PC-9 (cell line): Measurements from ENCODE around the gene TMA7B. TPM values are rescaled to one million over a fixed set of nuclear protein-coding genes. Genes with fewer than 3 reads are reported as not detected.

ENCODE experiments used
- BruUV-seq: library from RNA; stranded (reverse); fragments of 400-500 nt; replicated peaks from 2 replicates; lab custom pipeline; 2021; lab: Mats Ljungman, UMichigan
- CTCF ChIA-PET: fragments of 300-600 bp; sonication (Branson Sonifier 250); formaldehyde crosslinking; loops from one replicate; lab custom pipeline; 2022; ENCODE audit warnings: antibody characterized with exemption; lab: Charles Lee
- POLR2A ChIA-PET: fragments of 300-600 bp; sonication (Branson Sonifier 250); formaldehyde crosslinking; loops from one replicate; lab custom pipeline; 2022; ENCODE audit warnings: antibody characterized with exemption; ENCODE audit not compliant: unreplicated experiment; lab: Charles Lee
- DNase-seq, 2 experiments: peaks; one replicate each; pipeline versions ENCODE4 v3.0.0 to v3.0.0-alpha.2; 2015 to 2022; ENCODE audit warnings: mixed read lengths in 1 of 2
- H2AFZ ChIP-seq: fragments of 200-600 bp; sonication (generic); 2 replicates; pipeline ENCODE4 v1.8.1; 2017; ENCODE audit warnings: antibody characterized with exemption
- H3F3A ChIP-seq: fragments of 200-600 bp; sonication (generic); 2 replicates; pipeline ENCODE4 v1.8.1; 2017; ENCODE audit warnings: antibody characterized with exemption, mild to moderate bottlenecking, low read depth; ENCODE audit not compliant: insufficient read depth
- H3K27ac ChIP-seq: fragments of 200-600 bp; sonication (generic); 2 replicates; pipeline ENCODE4 v1.6.1; 2016; ENCODE audit warnings: mixed run types
- H3K27me3 ChIP-seq: fragments of 200-600 bp; sonication (generic); 2 replicates; pipeline ENCODE4 v1.6.1; 2016; ENCODE audit warnings: low read depth, mixed run types; ENCODE audit not compliant: insufficient read depth
- H3K36me3 ChIP-seq: fragments of 200-600 bp; sonication (generic); 2 replicates; pipeline ENCODE4 v1.6.1; 2016; ENCODE audit warnings: low read depth, mixed run types
- H3K4me1 ChIP-seq: fragments of 200-600 bp; sonication (generic); replicated peaks from 2 replicates; pipeline ENCODE4 v1.6.1; 2016; ENCODE audit warnings: mixed run types; ENCODE audit not compliant: insufficient read depth
- H3K4me2 ChIP-seq: fragments of 200-600 bp; sonication (generic); 2 replicates; pipeline ENCODE4 v1.6.1; 2017; ENCODE audit warnings: mixed run types
- H3K4me3 ChIP-seq: fragments of 200-600 bp; sonication (generic); 2 replicates; pipeline ENCODE4 v1.6.1; 2016; ENCODE audit warnings: mixed run types
- H3K79me2 ChIP-seq: fragments of 200-600 bp; sonication (generic); 2 replicates; pipeline ENCODE4 v1.6.1; 2017; ENCODE audit warnings: low read depth, mixed run types
- H3K9me2 ChIP-seq: fragments of 200-600 bp; sonication (generic); 2 replicates; pipeline ENCODE4 v1.8.1; 2017; ENCODE audit warnings: mild to moderate bottlenecking; ENCODE audit not compliant: insufficient read depth
- H3K9me3 ChIP-seq: fragments of 200-600 bp; sonication (generic); 2 replicates; pipeline ENCODE4 v1.8.1; 2016; ENCODE audit warnings: low read depth; ENCODE audit not compliant: insufficient read depth
- H4K20me1 ChIP-seq: fragments of 200-600 bp; sonication (generic); 2 replicates; pipeline ENCODE4 v1.8.1; 2017; ENCODE audit not compliant: insufficient read depth
- EZH2 ChIP-seq: fragments of 200-600 bp; sonication (generic); IDR thresholded peaks from 2 replicates; pipeline ENCODE4 v1.8.0; 2017; ENCODE audit warnings: antibody characterized with exemption, low read depth
- intact Hi-C: fragments of 100-400 bp; cut with micrococcal nuclease; formaldehyde crosslinking; loops from one replicate; pipeline ENCODE4 v1.10.0; 2022; ENCODE audit not compliant: unreplicated experiment
- total RNA-seq: library from RNA; stranded (reverse); gene quantifications from 2 replicates; pipeline ENCODE4 v1.2.3, GENCODE V29; 2021
- TF ChIP-seq, protein P1 (sequence below): fragments of 200-600 bp; sonication (generic); conservative IDR thresholded peaks from 2 replicates; pipeline ENCODE4 v1.6.1; 2017; ENCODE audit warnings: mixed run types, antibody characterized with exemption, mild to moderate bottlenecking, moderate library complexity

The TMA7B gene
- total RNA-seq, 1 experiment from 2014 or later: not detected

DNA sequence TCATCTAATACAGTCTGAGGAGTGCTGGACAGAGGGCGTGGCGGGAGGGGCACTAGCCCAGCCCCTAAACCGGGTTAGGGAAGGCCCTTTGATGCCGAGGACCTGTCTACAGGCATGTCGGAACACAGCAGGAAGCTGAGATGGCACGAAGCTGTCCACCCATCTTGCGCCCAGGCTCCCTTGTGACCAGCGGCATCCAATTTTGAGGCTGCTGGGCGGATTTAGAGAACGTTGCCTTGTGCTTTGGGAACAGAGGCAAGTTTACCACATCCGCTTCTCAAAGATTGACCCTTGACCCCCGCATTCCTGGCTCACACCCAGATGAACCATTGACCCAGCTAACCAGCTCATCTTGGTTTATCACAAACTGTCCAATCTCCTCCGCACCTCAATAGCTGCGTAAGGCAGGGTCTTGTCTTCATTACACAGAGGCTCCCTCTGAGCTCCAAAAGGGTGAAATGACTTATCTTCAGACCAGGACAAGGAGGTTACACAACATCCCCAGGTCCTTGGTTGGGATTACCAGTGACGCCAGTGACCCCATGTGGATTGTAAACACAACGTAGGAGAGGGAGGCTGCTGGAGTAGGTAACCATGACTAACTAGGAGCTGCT, 39.1 kb downstream of the TMA7B start:
- Histone ChIP-seq H3K36me3 (no peaks in the 10 kb centered on the region), H3K79me2 (no peaks in the 10 kb centered on the region), H4K20me1 (no peaks in the 10 kb centered on the region), H3K27me3 (peaks cover 2% of the 10 kb centered on the region; the same call in 1 of the 2 replicates), H2AFZ (no peak overlapping the region), H3K4me3 (no peak overlapping the region), H3K27ac (no peak overlapping the region), H3K4me2 (no peak overlapping the region), H3K9me3 (no peaks in the 10 kb centered on the region), H3K9me2 (no peaks in the 10 kb centered on the region), H3F3A (peaks cover 17% of the 10 kb centered on the region; the same call in 1 of the 2 replicates), H3K4me1 (peaks cover 47% of the 10 kb centered on the region)
- no peak for TF ChIP-seq EZH2
- TF ChIP-seq, protein P1, sequence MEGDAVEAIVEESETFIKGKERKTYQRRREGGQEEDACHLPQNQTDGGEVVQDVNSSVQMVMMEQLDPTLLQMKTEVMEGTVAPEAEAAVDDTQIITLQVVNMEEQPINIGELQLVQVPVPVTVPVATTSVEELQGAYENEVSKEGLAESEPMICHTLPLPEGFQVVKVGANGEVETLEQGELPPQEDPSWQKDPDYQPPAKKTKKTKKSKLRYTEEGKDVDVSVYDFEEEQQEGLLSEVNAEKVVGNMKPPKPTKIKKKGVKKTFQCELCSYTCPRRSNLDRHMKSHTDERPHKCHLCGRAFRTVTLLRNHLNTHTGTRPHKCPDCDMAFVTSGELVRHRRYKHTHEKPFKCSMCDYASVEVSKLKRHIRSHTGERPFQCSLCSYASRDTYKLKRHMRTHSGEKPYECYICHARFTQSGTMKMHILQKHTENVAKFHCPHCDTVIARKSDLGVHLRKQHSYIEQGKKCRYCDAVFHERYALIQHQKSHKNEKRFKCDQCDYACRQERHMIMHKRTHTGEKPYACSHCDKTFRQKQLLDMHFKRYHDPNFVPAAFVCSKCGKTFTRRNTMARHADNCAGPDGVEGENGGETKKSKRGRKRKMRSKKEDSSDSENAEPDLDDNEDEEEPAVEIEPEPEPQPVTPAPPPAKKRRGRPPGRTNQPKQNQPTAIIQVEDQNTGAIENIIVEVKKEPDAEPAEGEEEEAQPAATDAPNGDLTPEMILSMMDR: no peak
- DNase-seq: peak in 1 of 2 experiments; percentile 39
- intact Hi-C loops: no loop called here
- POLR2A ChIA-PET: interaction anchor here (0.5 to 0.7 kb wide), 3 partner anchors 19 to 345 kb away, joined by 3 to 4 read pairs (median 3); no protein-coding TSS in a partner anchor
- CTCF ChIA-PET: no interaction called here
- BruUV-seq: no TSS peak

DNA sequence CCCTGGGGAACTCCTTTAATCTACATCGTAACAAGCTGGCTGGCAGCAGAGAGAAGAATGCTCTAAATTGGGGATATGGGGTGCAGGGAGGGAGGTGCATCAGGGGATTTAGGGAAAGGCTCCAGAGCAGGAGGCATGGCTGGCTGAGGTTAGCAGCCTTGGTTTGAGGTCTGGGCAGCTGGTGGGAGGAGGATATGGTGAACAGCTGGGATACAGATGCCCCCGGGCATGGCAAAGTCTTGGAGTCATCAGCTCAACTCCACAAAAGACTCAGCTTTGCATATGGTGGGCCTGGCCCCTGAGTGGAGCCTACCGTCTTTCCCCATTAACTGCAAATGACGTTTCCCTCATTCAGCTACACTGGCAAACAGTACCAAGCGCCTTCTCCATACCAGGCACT, 40.0 kb downstream of the TMA7B start:
- intact Hi-C loops: no loop called here
- TF ChIP-seq, protein P1: no peak
- no peak for TF ChIP-seq EZH2
- Histone ChIP-seq H3K4me3 (no peak overlapping the region), H4K20me1 (no peaks in the 10 kb centered on the region), H3F3A (peaks cover 17% of the 10 kb centered on the region; the same call in 1 of the 2 replicates), H3K27ac (no peak overlapping the region), H3K9me2 (no peaks in the 10 kb centered on the region), H3K4me1 (peaks cover 47% of the 10 kb centered on the region), H3K36me3 (no peaks in the 10 kb centered on the region), H3K27me3 (no peaks in the 10 kb centered on the region), H3K4me2 (no peak overlapping the region), H3K9me3 (no peaks in the 10 kb centered on the region), H2AFZ (no peak overlapping the region), H3K79me2 (no peaks in the 10 kb centered on the region)
- ChIA-PET POLR2A (interaction anchor here (0.6 kb wide), 1 partner anchor 149 kb away, joined by 3 read pairs; no protein-coding TSS in a partner anchor), CTCF (no interaction called here)
- DNase-seq: no peak
- BruUV-seq: no TSS peak

DNA sequence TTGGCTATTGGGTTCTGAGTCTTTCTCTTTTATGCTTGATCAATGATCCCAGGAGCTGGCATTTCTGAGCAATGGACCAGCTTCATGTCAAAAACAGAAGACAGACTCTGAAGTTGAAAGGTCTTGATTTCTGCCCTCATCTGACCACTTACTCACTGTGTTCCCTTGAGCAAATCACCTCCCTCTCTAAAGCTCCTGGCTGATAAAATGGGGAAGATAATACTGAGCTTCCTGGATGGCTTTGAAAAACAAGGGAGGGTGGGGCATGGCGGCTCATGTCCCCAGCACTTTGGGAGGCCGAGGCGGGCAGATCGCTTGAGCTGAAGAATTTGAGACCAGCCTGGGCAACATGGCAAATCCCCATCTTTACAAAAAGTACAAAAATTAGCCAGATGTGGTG, 40.9 kb downstream of the TMA7B start:
- no peak for TF ChIP-seq EZH2
- TF ChIP-seq, protein P1: no peak
- H3K4me3 ChIP-seq: no peak overlapping the region
- no peaks in the 10 kb centered on the region for H3K9me2 ChIP-seq
- no peaks in the 10 kb centered on the region for H3K36me3 ChIP-seq
- no TSS peak for BruUV-seq
- no peak overlapping the region for H3K27ac ChIP-seq
- DNase-seq: no peak
- ChIA-PET CTCF (interaction anchor here (0.7 kb wide), 1 partner anchor 472 kb away, joined by 6 read pairs; no protein-coding TSS in a partner anchor), POLR2A (no interaction called here)
- no peak overlapping the region for H2AFZ ChIP-seq
- H3K79me2 ChIP-seq: no peaks in the 10 kb centered on the region
- H3K27me3 ChIP-seq: no peaks in the 10 kb centered on the region
- H3K4me2 ChIP-seq: no peak overlapping the region
- H3F3A ChIP-seq: peaks cover 15% of the 10 kb centered on the region; the same call in 1 of the 2 replicates
- peaks cover 40% of the 10 kb centered on the region for H3K4me1 ChIP-seq
- intact Hi-C loops: no loop called here
- no peaks in the 10 kb centered on the region for H3K9me3 ChIP-seq
- H4K20me1 ChIP-seq: no peaks in the 10 kb centered on the region
